Hepatocyte (in vitro differentiated cells): ENCODE results near the gene CRIP3. TPM values are rescaled to one million over a fixed set of nuclear protein-coding genes. Genes with fewer than 3 reads are reported as not detected.

Source experiments
- DNase-seq: peaks from one replicate; pipeline ENCODE4 v3.0.0-alpha.2; 2016; ENCODE audit warnings: low spot score
- H2AFZ ChIP-seq: fragments of 200-600 bp; sonication (generic); 2 replicates; pipeline ENCODE4 v1.6.0; 2016; ENCODE audit warnings: antibody characterized with exemption, mild to moderate bottlenecking
- H3K27ac ChIP-seq: fragments of 200-600 bp; sonication (generic); 2 replicates; pipeline ENCODE4 v1.5.1; 2016; ENCODE audit warnings: mild to moderate bottlenecking
- H3K27me3 ChIP-seq: fragments of 200-600 bp; sonication (generic); 2 replicates; pipeline ENCODE4 v1.6.1; 2016
- H3K36me3 ChIP-seq: fragments of 200-600 bp; sonication (generic); replicated peaks from 2 replicates; pipeline ENCODE4 v1.5.1; 2016; ENCODE audit warnings: low read depth; ENCODE audit not compliant: insufficient read depth
- H3K4me1 ChIP-seq: fragments of 200-600 bp; sonication (generic); 2 replicates; pipeline ENCODE4 v1.5.1; 2016; ENCODE audit warnings: mild to moderate bottlenecking, moderate library complexity; ENCODE audit not compliant: insufficient read depth
- H3K4me2 ChIP-seq: fragments of 200-600 bp; sonication (generic); 2 replicates; pipeline ENCODE4 v1.6.0; 2016
- H3K4me3 ChIP-seq: fragments of 200-600 bp; sonication (generic); 2 replicates; pipeline ENCODE4 v1.5.1; 2016; ENCODE audit warnings: mild to moderate bottlenecking
- H3K79me2 ChIP-seq: fragments of 200-600 bp; sonication (generic); 2 replicates; pipeline ENCODE4 v1.6.0; 2017; ENCODE audit warnings: mild to moderate bottlenecking
- H3K9me2 ChIP-seq: fragments of 200-600 bp; sonication (generic); replicated peaks from 2 replicates; pipeline ENCODE4 v1.6.0; 2017; ENCODE audit warnings: mild to moderate bottlenecking; ENCODE audit not compliant: insufficient read depth
- H3K9me3 ChIP-seq: fragments of 200-600 bp; sonication (generic); 2 replicates; pipeline ENCODE4 v1.5.1; 2016; ENCODE audit warnings: low read depth, mild to moderate bottlenecking
- H4K20me1 ChIP-seq: fragments of 200-600 bp; sonication (generic); 2 replicates; pipeline ENCODE4 v1.6.0; 2016; ENCODE audit warnings: mild to moderate bottlenecking; ENCODE audit not compliant: insufficient read depth, poor library complexity, severe bottlenecking
- EZH2 ChIP-seq: fragments of 200-600 bp; sonication (generic); IDR thresholded peaks from 2 replicates; pipeline ENCODE4 v1.6.1; 2016; ENCODE audit warnings: antibody characterized with exemption, mild to moderate bottlenecking, borderline replicate concordance
- EZH2phosphoT487 ChIP-seq: fragments of 200-600 bp; sonication (generic); IDR thresholded peaks from one replicate; pipeline ENCODE4 v1.6.1; 2018; ENCODE audit warnings: antibody characterized with exemption, mild to moderate bottlenecking, low read depth, moderate library complexity; ENCODE audit not compliant: unreplicated experiment, severe bottlenecking
- WGBS: methylation state at CpG from one replicate; pipeline ENCODE4 v1.1.6; 2016; ENCODE audit warnings: low lambda C conversion rate; ENCODE audit errors: missing lambda C conversion rate; 5-methylcytosine and 5-hydroxymethylcytosine counted together
- polyA plus RNA-seq: library from polyadenylated mRNA; unstranded; fragments of >200 nt; fragmentation: Nextera tagmentation; extraction: Ambion mirVana; gene quantifications from 2 replicates; pipeline ENCODE4 v1.2.1, GENCODE V29; 2016
- total RNA-seq: library from RNA; depleted of rRNA; stranded (reverse); fragments of >200 nt; gene quantifications from 2 replicates; pipeline ENCODE4 v1.2.3, GENCODE V29; 2014
- TF ChIP-seq, protein P1 (sequence below): fragments of 200-600 bp; sonication (generic); IDR thresholded peaks from 2 replicates; pipeline ENCODE4 v1.5.1; 2016; ENCODE audit warnings: antibody characterized with exemption, mild to moderate bottlenecking; ENCODE audit not compliant: poor library complexity

CRIP3 gene
- total and polyA plus RNA-seq, 2 experiments from 2014 or later: 0.80 to 1.5 TPM

DNA sequence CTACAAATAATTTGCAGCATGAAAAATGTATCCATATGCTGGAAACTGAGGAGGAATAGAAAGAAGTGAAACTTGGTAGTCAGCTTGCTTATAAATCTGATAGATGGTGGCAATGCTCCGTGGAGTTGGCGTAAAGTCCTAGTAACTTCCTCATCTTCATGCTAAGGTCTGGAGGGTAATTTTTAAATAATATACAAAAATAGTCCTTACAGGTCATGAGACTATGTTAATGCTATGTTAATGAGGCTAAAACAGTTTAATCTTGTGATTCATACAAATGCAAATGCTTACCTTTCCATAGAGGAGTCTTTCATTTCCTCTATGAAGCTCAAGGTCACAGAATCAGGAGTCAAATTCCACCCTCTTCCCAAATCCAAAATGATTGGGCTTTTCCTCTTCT is 9.4 kb upstream of the CRIP3 start:
- DNase-seq: no peak
- no peak overlapping the region for H3K4me2 ChIP-seq
- no peak overlapping the region for H3K27ac ChIP-seq
- no peaks in the 10 kb centered on the region for H3K9me3 ChIP-seq
- no peaks in the 10 kb centered on the region for H3K36me3 ChIP-seq
- H3K27me3 ChIP-seq: no peaks in the 10 kb centered on the region
- no peak overlapping the region for H2AFZ ChIP-seq
- H3K9me2 ChIP-seq: no peaks in the 10 kb centered on the region
- no peak overlapping the region for H3K4me3 ChIP-seq
- H4K20me1 ChIP-seq: no peaks in the 10 kb centered on the region
- TF ChIP-seq EZH2phosphoT487 (no peak), EZH2 (no peak)
- TF ChIP-seq, protein P1, sequence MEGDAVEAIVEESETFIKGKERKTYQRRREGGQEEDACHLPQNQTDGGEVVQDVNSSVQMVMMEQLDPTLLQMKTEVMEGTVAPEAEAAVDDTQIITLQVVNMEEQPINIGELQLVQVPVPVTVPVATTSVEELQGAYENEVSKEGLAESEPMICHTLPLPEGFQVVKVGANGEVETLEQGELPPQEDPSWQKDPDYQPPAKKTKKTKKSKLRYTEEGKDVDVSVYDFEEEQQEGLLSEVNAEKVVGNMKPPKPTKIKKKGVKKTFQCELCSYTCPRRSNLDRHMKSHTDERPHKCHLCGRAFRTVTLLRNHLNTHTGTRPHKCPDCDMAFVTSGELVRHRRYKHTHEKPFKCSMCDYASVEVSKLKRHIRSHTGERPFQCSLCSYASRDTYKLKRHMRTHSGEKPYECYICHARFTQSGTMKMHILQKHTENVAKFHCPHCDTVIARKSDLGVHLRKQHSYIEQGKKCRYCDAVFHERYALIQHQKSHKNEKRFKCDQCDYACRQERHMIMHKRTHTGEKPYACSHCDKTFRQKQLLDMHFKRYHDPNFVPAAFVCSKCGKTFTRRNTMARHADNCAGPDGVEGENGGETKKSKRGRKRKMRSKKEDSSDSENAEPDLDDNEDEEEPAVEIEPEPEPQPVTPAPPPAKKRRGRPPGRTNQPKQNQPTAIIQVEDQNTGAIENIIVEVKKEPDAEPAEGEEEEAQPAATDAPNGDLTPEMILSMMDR: no peak
- H3K4me1 ChIP-seq: no peaks in the 10 kb centered on the region
- WGBS: 95% methylated on average over 2 of the region's 2 CpGs
- H3K79me2 ChIP-seq: no peaks in the 10 kb centered on the region

DNA sequence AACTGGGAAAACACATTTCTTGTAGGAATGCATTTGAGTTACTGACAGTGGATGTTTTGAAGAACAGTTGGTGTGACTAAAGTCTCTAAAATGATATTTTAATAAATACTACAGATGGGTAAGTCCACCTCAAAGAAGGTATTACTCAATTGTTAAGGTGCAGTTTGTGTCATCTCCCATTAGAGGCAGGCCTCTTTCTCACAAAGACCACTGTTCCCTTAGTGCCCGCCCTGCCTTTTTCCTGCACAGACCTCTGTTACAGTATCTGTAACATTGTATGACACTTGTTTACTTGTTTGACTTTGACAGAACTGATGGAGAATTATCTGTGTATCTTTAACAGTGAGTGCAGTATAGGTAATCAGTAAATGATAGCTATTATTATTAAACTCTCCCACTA is 5.2 kb upstream of the CRIP3 start:
- peaks cover 2% of the 10 kb centered on the region for H3K4me1 ChIP-seq
- H3K36me3 ChIP-seq: no peaks in the 10 kb centered on the region
- no peak overlapping the region for H3K4me2 ChIP-seq
- no peak for DNase-seq
- H4K20me1 ChIP-seq: no peaks in the 10 kb centered on the region
- H3K4me3 ChIP-seq: no peak overlapping the region
- WGBS: 85% methylated on average over 1 of the region's 1 CpG
- H3K27ac ChIP-seq: no peak overlapping the region
- TF ChIP-seq, protein P1: no peak
- TF ChIP-seq EZH2 (no peak), EZH2phosphoT487 (no peak)
- no peaks in the 10 kb centered on the region for H3K79me2 ChIP-seq
- H2AFZ ChIP-seq: no peak overlapping the region
- no peaks in the 10 kb centered on the region for H3K9me2 ChIP-seq
- H3K27me3 ChIP-seq: peaks cover 7% of the 10 kb centered on the region
- H3K9me3 ChIP-seq: no peaks in the 10 kb centered on the region

DNA sequence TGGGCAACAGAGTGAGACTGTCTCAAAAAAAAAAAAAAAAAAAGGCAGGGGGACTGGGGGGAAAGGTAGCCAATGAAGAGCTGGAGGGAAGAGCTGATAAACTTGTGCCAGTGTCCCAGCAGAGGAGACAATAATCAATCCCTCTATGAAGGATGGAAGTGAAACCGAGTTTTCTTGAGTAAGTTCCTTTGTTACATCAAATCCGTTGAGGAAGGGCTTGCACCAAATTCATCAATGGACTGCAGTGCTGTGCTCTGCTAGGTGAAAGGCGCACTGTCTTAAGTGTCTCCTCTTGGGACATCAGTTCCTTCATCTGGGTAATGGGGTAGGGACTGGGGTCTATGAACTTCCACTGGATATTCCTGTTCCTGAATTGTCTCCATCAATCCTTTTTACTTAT is 3.0 kb upstream of the CRIP3 start:
- Histone ChIP-seq H3K79me2 (no peaks in the 10 kb centered on the region), H3K4me2 (no peak overlapping the region), H3K4me1 (peaks cover 3% of the 10 kb centered on the region), H4K20me1 (no peaks in the 10 kb centered on the region), H3K27me3 (peaks cover 8% of the 10 kb centered on the region), H2AFZ (no peak overlapping the region), H3K36me3 (no peaks in the 10 kb centered on the region), H3K9me3 (no peaks in the 10 kb centered on the region), H3K4me3 (no peak overlapping the region), H3K9me2 (no peaks in the 10 kb centered on the region), H3K27ac (no peak overlapping the region)
- no peak for DNase-seq
- TF ChIP-seq EZH2phosphoT487: no peak
- no peak for TF ChIP-seq EZH2
- TF ChIP-seq, protein P1: no peak
- 92% methylated on average over 3 of the region's 3 CpGs for WGBS

DNA sequence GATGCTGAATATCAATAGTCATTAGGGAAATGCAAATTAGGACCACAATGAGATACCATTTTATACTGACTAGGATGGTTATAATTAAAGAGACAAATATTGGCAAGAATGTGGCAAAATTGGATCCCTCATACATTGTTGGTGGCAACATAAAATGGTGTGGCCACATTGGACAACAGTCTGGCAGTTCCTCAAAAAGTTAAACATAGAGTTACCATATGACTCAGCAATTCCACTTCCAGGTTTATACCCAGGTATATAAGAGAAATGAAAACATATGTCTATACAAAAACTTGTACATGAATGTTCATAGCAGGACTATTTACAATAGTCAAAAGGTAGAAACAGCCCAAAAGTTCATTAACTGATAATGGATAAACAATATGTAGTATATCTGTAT is 2.0 kb upstream of the CRIP3 start:
- Histone ChIP-seq H3K27me3 (peaks cover 8% of the 10 kb centered on the region), H3K4me3 (no peak overlapping the region), H2AFZ (no peak overlapping the region), H3K4me1 (peaks cover 3% of the 10 kb centered on the region), H3K79me2 (no peaks in the 10 kb centered on the region), H4K20me1 (no peaks in the 10 kb centered on the region), H3K9me2 (no peaks in the 10 kb centered on the region), H3K27ac (no peak overlapping the region), H3K4me2 (no peak overlapping the region), H3K9me3 (no peaks in the 10 kb centered on the region), H3K36me3 (no peaks in the 10 kb centered on the region)
- no peak for DNase-seq
- TF ChIP-seq, protein P1: no peak
- TF ChIP-seq EZH2phosphoT487 (no peak), EZH2 (no peak)
